ENCODE data around the gene ESR2. TPM values are rescaled to one million over a fixed set of nuclear protein-coding genes. Genes with fewer than 3 reads are reported as not detected.

Gene ESR2
- total and polyA plus RNA-seq, 4 donors = 0.11 to 3.4 (median 0.37) TPM

GRCh38 chr14:64209444-64210131, 84.6 kb downstream of the ESR2 start:
- Histone ChIP-seq H3K27me3 (ENCODE audit: control insufficient read depth in 3 of 3, insufficient read depth in 3 of 3, low read length in 2 of 3) (no peaks in the 10 kb centered on the region), H3K4me3 (no peak overlapping the region), H3K4me1 (ENCODE audit: control insufficient read depth in 5 of 5, insufficient read depth in 5 of 5, low read length in 5 of 5) (peaks cover 0 to 28% (median 16%) of the 10 kb centered on the region in 5 donors), H3K9me3 (ENCODE audit: control insufficient read depth in 4 of 4, insufficient read depth in 3 of 4, low read length in 3 of 4) (no peaks in the 10 kb centered on the region), H3K9ac (ENCODE audit: insufficient read depth in 1 of 2, low read length in 2 of 2) (no peak overlapping the region), H3K36me3 (ENCODE audit: control insufficient read depth in 4 of 4, insufficient read depth in 4 of 4, low read length in 4 of 4) (peaks cover 2 to 33% (median 21%) of the 10 kb centered on the region in 4 donors), H3K27ac (ENCODE audit: low read depth in 1 of 2, low read length in 1 of 2) (peak overlapping the region in 1 of 2 donors; percentile 81)
- TF ChIP-seq, protein P1, sequence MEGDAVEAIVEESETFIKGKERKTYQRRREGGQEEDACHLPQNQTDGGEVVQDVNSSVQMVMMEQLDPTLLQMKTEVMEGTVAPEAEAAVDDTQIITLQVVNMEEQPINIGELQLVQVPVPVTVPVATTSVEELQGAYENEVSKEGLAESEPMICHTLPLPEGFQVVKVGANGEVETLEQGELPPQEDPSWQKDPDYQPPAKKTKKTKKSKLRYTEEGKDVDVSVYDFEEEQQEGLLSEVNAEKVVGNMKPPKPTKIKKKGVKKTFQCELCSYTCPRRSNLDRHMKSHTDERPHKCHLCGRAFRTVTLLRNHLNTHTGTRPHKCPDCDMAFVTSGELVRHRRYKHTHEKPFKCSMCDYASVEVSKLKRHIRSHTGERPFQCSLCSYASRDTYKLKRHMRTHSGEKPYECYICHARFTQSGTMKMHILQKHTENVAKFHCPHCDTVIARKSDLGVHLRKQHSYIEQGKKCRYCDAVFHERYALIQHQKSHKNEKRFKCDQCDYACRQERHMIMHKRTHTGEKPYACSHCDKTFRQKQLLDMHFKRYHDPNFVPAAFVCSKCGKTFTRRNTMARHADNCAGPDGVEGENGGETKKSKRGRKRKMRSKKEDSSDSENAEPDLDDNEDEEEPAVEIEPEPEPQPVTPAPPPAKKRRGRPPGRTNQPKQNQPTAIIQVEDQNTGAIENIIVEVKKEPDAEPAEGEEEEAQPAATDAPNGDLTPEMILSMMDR (IDR thresholded peaks at IDR 0.05; ENCODE audit: control extremely low read depth, extremely low read depth) = no peak
- DNase-seq = peak; percentile 82 to 92 (median 92)
- WGBS, 2 donors = 50 to 54% methylated on average over 21 of the region's 21 CpGs
- ATAC-seq (ENCODE audit: insufficient read depth, low FRiP score) = peak; percentile 45

- Histone ChIP-seq H3K36me3 (ENCODE audit: control insufficient read depth in 4 of 4, insufficient read depth in 4 of 4, low read length in 4 of 4) (peaks cover 2 to 27% (median 19%) of the 10 kb centered on the region in 4 donors), H3K4me1 (ENCODE audit: control insufficient read depth in 5 of 5, insufficient read depth in 5 of 5, low read length in 5 of 5) (peaks cover 0 to 22% (median 16%) of the 10 kb centered on the region in 5 donors), H3K9me3 (ENCODE audit: control insufficient read depth in 4 of 4, insufficient read depth in 3 of 4, low read length in 3 of 4) (no peaks in the 10 kb centered on the region), H3K27ac (ENCODE audit: low read depth in 1 of 2, low read length in 1 of 2) (peak overlapping the region in 1 of 2 donors; percentile 81), H3K9ac (ENCODE audit: insufficient read depth in 1 of 2, low read length in 2 of 2) (no peak overlapping the region), H3K27me3 (ENCODE audit: control insufficient read depth in 3 of 3, insufficient read depth in 3 of 3, low read length in 2 of 3) (no peaks in the 10 kb centered on the region), H3K4me3 (no peak overlapping the region)
- 59 to 70% methylated on average over 10 of the region's 10 CpGs for whole genome bisulfite sequencing, 2 donors
- no peak for DNase-seq
- TF ChIP-seq, protein P1 (IDR thresholded peaks at IDR 0.05; ENCODE audit: control extremely low read depth, extremely low read depth) = no peak
- ATAC-seq (ENCODE audit: insufficient read depth, low FRiP score) = no peak
These were observed 85.2 kb downstream of the ESR2 start for GRCh38 chr14:64208981-64209380.

DNA sequence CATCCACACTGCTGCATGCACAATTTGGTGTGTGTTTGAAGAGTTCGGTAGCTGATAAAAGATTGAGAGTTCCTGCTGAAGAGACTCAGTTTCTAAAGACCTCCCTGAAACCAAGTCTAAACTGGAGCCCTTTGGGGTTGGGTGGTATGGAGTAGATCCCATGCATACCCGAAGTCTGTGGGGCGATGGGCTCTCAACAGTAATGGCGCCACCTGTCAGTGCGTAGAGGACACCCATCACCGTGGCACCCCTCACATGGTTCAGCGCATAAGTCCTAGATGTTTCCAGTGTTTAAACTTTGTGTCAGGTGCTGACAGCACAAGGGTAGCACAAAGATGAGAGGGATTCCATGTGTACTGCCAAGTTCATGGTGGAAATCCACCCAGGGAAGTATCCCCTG, 85.9 kb downstream of the ESR2 start:
- H3K27me3 ChIP-seq (ENCODE audit: control insufficient read depth in 3 of 3, insufficient read depth in 3 of 3, low read length in 2 of 3) = no peaks in the 10 kb centered on the region
- DNase-seq = no peak
- H3K9me3 ChIP-seq (ENCODE audit: control insufficient read depth in 4 of 4, insufficient read depth in 3 of 4, low read length in 3 of 4) = no peaks in the 10 kb centered on the region
- no peak overlapping the region for H3K9ac ChIP-seq (ENCODE audit: insufficient read depth in 1 of 2, low read length in 2 of 2)
- H3K27ac ChIP-seq (ENCODE audit: low read depth in 1 of 2, low read length in 1 of 2) = peak overlapping the region in 1 of 2 donors; percentile 81
- no peak for ATAC-seq (ENCODE audit: insufficient read depth, low FRiP score)
- TF ChIP-seq, protein P1 (IDR thresholded peaks at IDR 0.05; ENCODE audit: control extremely low read depth, extremely low read depth) = no peak
- WGBS, 2 donors = 89 to 96% methylated on average over 7 of the region's 7 CpGs
- peaks cover 2 to 23% (median 18%) of the 10 kb centered on the region in 4 donors for H3K36me3 ChIP-seq (ENCODE audit: control insufficient read depth in 4 of 4, insufficient read depth in 4 of 4, low read length in 4 of 4)
- H3K4me1 ChIP-seq (ENCODE audit: control insufficient read depth in 5 of 5, insufficient read depth in 5 of 5, low read length in 5 of 5) = peaks cover 0 to 22% (median 16%) of the 10 kb centered on the region in 5 donors
- H3K4me3 ChIP-seq = no peak overlapping the region

All from lung (tissue), 12 donors.